Spleen (tissue), 11 donors: ENCODE results near the gene CCDC149. TPM values are rescaled to one million over a fixed set of nuclear protein-coding genes. Genes with fewer than 3 reads are reported as not detected.

Source experiments
- DNase-seq: peaks from one replicate; pipeline ENCODE4 v3.0.0-alpha.2; 2020
- H3K27ac ChIP-seq, 8 donors: fragments of 200-600 bp; sonication (generic) in 7 of 8; 1 replicate in 4 of 8; 2 replicates in 4 of 8; pipeline versions ENCODE4 v1.5.0 to v1.8.0; 2016 to 2021; ENCODE audit warnings: inconsistent platforms in 4 of 8, mild to moderate bottlenecking in 4 of 8, moderate library complexity in 1 of 8
- H3K27me3 ChIP-seq, 7 donors: fragments of 200-600 bp; sonication (generic) in 6 of 7; replicated peaks in 1 of 7; 1 replicate in 4 of 7; 2 replicates in 3 of 7; pipeline versions ENCODE4 v1.5.0 to v1.8.0; 2016 to 2021; ENCODE audit warnings: inconsistent platforms in 3 of 7, mild to moderate bottlenecking in 1 of 7
- H3K36me3 ChIP-seq, 6 donors: fragments of 200-600 bp; sonication (generic) in 5 of 6; 1 replicate in 4 of 6; 2 replicates in 2 of 6; pipeline versions ENCODE4 v1.5.0 to v1.8.0; 2016 to 2021; ENCODE audit warnings: inconsistent platforms in 2 of 6
- H3K4me1 ChIP-seq, 6 donors: fragments of 200-600 bp; sonication (generic) in 5 of 6; 1 replicate in 3 of 6; 2 replicates in 3 of 6; pipeline versions ENCODE4 v1.5.0 to v1.8.0; 2016 to 2021; ENCODE audit warnings: inconsistent platforms in 3 of 6
- H3K4me3 ChIP-seq, 8 donors: fragments of 200-600 bp; sonication (generic) in 7 of 8; 1 replicate in 4 of 8; 2 replicates in 4 of 8; pipeline versions ENCODE4 v1.5.0 to v1.8.0; 2016 to 2021; ENCODE audit warnings: inconsistent platforms in 4 of 8, mild to moderate bottlenecking in 4 of 8, moderate library complexity in 2 of 8
- H3K9me3 ChIP-seq, 8 donors: fragments of 200-600 bp; sonication (generic) in 7 of 8; 1 replicate in 4 of 8; 2 replicates in 4 of 8; pipeline versions ENCODE4 v1.5.0 to v1.8.0; 2016 to 2021; ENCODE audit warnings: inconsistent platforms in 4 of 8
- POLR2A ChIP-seq, 3 donors: fragments of 450-650 bp; IDR thresholded peaks; one replicate each; pipeline ENCODE4 v1.5.1; 2017; ENCODE audit warnings: antibody characterized with exemption in 3 of 3, mild to moderate bottlenecking in 1 of 3
- POLR2AphosphoS5 ChIP-seq, 3 donors: sonication (generic); formaldehyde crosslinking; IDR thresholded peaks; one replicate each; pipeline ENCODE4 v1.5.1; 2017; ENCODE audit warnings: antibody characterized with exemption in 3 of 3
- WGBS, 5 donors: extraction: QIAGEN DNeasy Blood & Tissue Kit in 3 of 5; methylation state at CpG; one replicate each; pipeline versions ENCODE4 v1.1.5 to v1.1.7; 2013 to 2018; 5-methylcytosine and 5-hydroxymethylcytosine counted together
- intact Hi-C: fragments of 100-400 bp; cut with DNase I; formaldehyde crosslinking; loops from one replicate; pipeline ENCODE4 v1.15.0; 2023; ENCODE audit warnings: low total_unique reads
- polyA plus RNA-seq, 3 donors: library from polyadenylated mRNA; stranded (reverse); fragments of 200-250 nt; gene quantifications; one replicate each; pipeline ENCODE4 v1.2.1, GENCODE V29; 2013
- total RNA-seq, 7 donors: library from RNA; depleted of rRNA in 3 of 7; stranded (reverse); fragments of >200 nt in 3 of 7; fragmentation: NEBNext Ultra II Directional in 4 of 7; extraction: Animal tissue kit (Norgen Biotek cat#: 25700) in 4 of 7; gene quantifications; one replicate each; pipeline versions ENCODE4 v1.1.0 to v1.2.1, GENCODE V29; 2016 to 2021
- TF ChIP-seq, protein P1 (sequence below), 11 experiments: fragments of 200-600 bp in 7 of 11; fragments of 450-650 bp in 4 of 11; sonication (generic) in 4 of 11; IDR thresholded peaks in 8 of 11; conservative IDR thresholded peaks in 3 of 11; 1 replicate in 7 of 11; 2 replicates in 4 of 11; pipeline versions ENCODE4 v1.4.0 to v1.8.0; 2016 to 2021; ENCODE audit warnings: antibody characterized with exemption in 11 of 11, inconsistent platforms in 4 of 11, mild to moderate bottlenecking in 1 of 11
- donor health status: healthy with polysubstance abuse.
- donor health status: DM: no; HTN: no; CAD: no; lungs with moderate emphysema.
- donor health status: DM: no; HTN: no; CAD: no.
- donor health status: Bipolar disorder and iron deficiency.
- donor health status: healthy.
- donor health status: DM: no; HTN: no; CAD: no.
- donor health status: DM: yes; HTN: yes; CAD: no.

The CCDC149 gene
- total and polyA plus RNA-seq, 10 donors, result 1.9 to 16.0 (median 9.8) TPM

DNA sequence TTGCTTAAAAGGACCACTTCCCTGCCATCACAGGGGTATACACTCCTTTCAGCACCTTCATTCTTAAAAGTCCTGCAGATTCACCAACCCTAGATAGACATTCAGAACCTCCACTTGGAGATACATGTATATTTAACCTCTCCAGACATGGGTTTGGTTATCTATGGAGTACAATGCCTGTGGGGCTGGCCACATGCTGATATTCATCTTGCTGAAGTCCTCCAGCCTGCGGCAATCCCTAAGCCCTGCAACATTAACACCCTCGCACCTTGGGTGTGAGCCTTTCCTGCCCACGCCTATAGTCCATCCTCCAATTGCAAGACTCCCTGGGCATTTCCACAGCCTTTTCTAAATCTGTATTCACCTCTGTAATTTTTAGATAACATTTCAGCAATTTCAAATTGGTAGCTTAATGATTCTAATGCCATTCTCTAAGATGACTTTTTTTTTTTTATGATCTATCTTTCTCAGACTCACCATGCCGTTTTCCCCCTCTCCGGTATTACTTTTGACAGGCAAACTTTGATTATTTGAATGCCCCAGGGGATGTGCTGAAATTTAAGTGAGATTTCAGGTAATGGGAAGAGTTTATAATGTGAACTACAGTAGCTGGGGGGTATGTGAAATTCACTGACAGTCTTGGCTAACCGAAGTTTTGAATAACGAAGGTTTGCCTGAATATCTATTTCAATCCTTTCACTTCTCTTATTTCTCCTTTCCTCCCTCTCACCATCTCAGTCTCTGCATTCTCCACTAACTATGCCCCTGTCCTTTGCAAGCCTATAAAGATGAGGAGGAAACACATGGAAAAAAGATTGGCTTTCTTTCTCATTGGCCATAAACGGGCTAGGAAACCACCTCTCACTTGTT lies 24.1 kb downstream of the CCDC149 start:
- Histone ChIP-seq H3K4me3 (no peak overlapping the region), H3K4me1 (no peaks in the 10 kb centered on the region), H3K9me3 (no peaks in the 10 kb centered on the region), H3K36me3 (no peaks in the 10 kb centered on the region), H3K27ac (no peak overlapping the region), H3K27me3 (no peaks in the 10 kb centered on the region)
- DNase-seq, result no peak
- 79 to 86% (median 81%) methylated on average over 8 of the region's 8 CpGs for WGBS, 5 donors
- TF ChIP-seq POLR2A (IDR thresholded peaks at IDR 0.05), result no peak
- TF ChIP-seq, protein P1, sequence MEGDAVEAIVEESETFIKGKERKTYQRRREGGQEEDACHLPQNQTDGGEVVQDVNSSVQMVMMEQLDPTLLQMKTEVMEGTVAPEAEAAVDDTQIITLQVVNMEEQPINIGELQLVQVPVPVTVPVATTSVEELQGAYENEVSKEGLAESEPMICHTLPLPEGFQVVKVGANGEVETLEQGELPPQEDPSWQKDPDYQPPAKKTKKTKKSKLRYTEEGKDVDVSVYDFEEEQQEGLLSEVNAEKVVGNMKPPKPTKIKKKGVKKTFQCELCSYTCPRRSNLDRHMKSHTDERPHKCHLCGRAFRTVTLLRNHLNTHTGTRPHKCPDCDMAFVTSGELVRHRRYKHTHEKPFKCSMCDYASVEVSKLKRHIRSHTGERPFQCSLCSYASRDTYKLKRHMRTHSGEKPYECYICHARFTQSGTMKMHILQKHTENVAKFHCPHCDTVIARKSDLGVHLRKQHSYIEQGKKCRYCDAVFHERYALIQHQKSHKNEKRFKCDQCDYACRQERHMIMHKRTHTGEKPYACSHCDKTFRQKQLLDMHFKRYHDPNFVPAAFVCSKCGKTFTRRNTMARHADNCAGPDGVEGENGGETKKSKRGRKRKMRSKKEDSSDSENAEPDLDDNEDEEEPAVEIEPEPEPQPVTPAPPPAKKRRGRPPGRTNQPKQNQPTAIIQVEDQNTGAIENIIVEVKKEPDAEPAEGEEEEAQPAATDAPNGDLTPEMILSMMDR (IDR thresholded peaks at IDR 0.05 in 8 of 11, conservative IDR thresholded peaks at IDR 0.05 in 3 of 11), result no peak
- TF ChIP-seq POLR2AphosphoS5 (IDR thresholded peaks at IDR 0.05), result no peak
- intact Hi-C loops, result no loop called here

DNA sequence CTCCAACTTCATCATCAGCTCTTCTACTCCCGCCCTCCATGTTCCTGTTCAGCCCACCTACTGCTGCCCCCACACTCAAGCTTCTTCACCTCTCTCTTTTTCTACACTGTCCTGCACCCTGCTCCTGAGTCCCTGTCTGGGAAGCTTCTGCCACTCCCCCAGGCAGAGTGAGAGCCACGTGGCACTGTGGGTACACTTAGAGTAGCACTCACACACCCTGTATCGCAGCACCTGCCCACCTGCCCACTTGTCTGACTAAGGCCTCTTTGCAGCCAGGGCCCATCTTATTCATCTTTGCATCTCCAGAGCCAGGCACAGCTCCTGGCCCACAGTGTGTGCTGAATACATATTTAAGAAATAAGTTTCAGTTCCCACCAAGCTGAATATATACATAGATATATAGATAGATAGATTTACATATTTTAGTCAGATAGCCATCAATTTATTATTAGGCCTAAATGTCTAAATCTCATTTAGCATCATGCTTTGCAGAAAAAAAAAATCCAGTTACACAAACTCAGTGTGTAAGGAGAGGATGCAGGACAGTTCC lies 24.9 kb downstream of the CCDC149 start:
- no peaks in the 10 kb centered on the region for H3K27me3 ChIP-seq
- H3K36me3 ChIP-seq, result no peaks in the 10 kb centered on the region
- TF ChIP-seq POLR2A (IDR thresholded peaks at IDR 0.05), result no peak
- TF ChIP-seq, protein P1 (IDR thresholded peaks at IDR 0.05 in 8 of 11, conservative IDR thresholded peaks at IDR 0.05 in 3 of 11), result no peak
- TF ChIP-seq POLR2AphosphoS5 (IDR thresholded peaks at IDR 0.05), result no peak
- H3K4me1 ChIP-seq, result no peaks in the 10 kb centered on the region
- no peaks in the 10 kb centered on the region for H3K9me3 ChIP-seq
- H3K27ac ChIP-seq, result no peak overlapping the region
- 75 to 91% (median 81%) methylated on average over 3 of the region's 3 CpGs for WGBS, 5 donors
- intact Hi-C loops, result no loop called here
- no peak overlapping the region for H3K4me3 ChIP-seq
- no peak for DNase-seq

DNA sequence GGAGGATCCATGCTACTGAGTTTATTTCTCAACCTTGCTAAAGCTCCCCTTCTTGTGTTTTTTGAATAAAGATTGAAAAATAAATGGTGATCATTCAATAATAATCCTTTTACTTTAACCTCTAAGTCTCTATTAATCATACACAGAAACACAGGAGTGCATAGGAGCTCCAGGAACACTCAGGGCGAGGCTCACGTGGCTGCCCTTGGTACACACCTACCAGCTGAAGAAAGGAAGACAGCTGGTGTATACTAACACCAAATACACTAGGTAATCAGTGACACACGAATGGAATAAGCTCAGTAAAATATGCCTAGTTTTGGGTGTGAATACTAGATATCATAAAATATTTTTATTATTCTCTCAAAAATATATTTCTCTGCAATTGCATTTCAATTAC lies 26.2 kb downstream of the CCDC149 start:
- intact Hi-C loops, result no loop called here
- Histone ChIP-seq H3K4me3 (no peak overlapping the region), H3K36me3 (no peaks in the 10 kb centered on the region), H3K9me3 (no peaks in the 10 kb centered on the region), H3K27me3 (no peaks in the 10 kb centered on the region), H3K27ac (no peak overlapping the region), H3K4me1 (no peaks in the 10 kb centered on the region)
- WGBS, 5 donors, result 76 to 88% (median 84%) methylated on average over 3 of the region's 3 CpGs
- TF ChIP-seq POLR2A (IDR thresholded peaks at IDR 0.05) (no peak), POLR2AphosphoS5 (IDR thresholded peaks at IDR 0.05) (no peak)
- TF ChIP-seq, protein P1 (IDR thresholded peaks at IDR 0.05 in 8 of 11, conservative IDR thresholded peaks at IDR 0.05 in 3 of 11), result no peak
- no peak for DNase-seq

DNA sequence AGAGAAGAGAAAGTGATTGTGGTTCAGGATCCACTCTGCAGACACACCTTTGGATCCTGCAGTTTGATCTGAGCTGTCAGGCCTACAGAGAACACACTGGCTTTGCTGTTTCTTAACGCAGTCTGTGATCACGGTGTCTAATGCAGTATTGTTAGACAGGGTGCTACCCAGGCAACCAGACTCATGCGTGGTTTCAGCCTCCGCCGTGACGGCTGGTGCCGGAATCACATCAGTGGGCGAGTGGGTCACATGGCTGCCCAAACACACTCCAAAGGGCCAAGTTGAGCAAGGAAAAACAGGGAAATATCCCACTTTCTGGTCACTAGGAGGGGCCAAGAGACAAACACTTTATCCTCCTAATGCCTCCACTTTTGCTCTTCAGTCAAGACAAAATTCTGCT lies 27.5 kb downstream of the CCDC149 start:
- H3K9me3 ChIP-seq, result no peaks in the 10 kb centered on the region
- 77 to 95% (median 91%) methylated on average over 8 of the region's 8 CpGs for WGBS, 5 donors

More for the DNA sequence above, 27.5 kb downstream of the CCDC149 start:
- intact Hi-C loops, result no loop called here
- no peak overlapping the region for H3K27ac ChIP-seq
- no peaks in the 10 kb centered on the region for H3K4me1 ChIP-seq
- DNase-seq, result no peak
- H3K4me3 ChIP-seq, result no peak overlapping the region
- no peaks in the 10 kb centered on the region for H3K27me3 ChIP-seq
- TF ChIP-seq, protein P1 (IDR thresholded peaks at IDR 0.05 in 8 of 11, conservative IDR thresholded peaks at IDR 0.05 in 3 of 11), result no peak
- TF ChIP-seq POLR2AphosphoS5 (IDR thresholded peaks at IDR 0.05) (no peak), POLR2A (IDR thresholded peaks at IDR 0.05) (no peak)
- H3K36me3 ChIP-seq, result no peaks in the 10 kb centered on the region
